SK-N-MC (cell line): ENCODE measurements around the gene ST6GALNAC6.

Experiments
- DNase-seq: peaks from one replicate; pipeline ENCODE4 v3.0.0-alpha.2; 2011; ENCODE audit warnings: low read depth, low spot score
- H3K27ac ChIP-seq: fragments of 200-600 bp; sonication (generic); 2 replicates; pipeline ENCODE4 v1.5.1; 2016; ENCODE audit warnings: mixed run types
- H3K36me3 ChIP-seq: fragments of 200-600 bp; sonication (generic); 2 replicates; pipeline ENCODE4 v1.6.1; 2017; ENCODE audit warnings: antibody characterized with exemption, low read length, mixed read lengths; ENCODE audit not compliant: insufficient read depth
- H3K4me3 ChIP-seq: fragments of 200-600 bp; sonication (generic); 2 replicates; pipeline ENCODE4 v1.5.1; 2016
- H3K9ac ChIP-seq: fragments of 200-600 bp; sonication (generic); 2 replicates; pipeline ENCODE4 v1.8.0; 2017; ENCODE audit warnings: mixed run types, mixed read lengths; ENCODE audit not compliant: insufficient read length
- H3K9me3 ChIP-seq: fragments of 200-600 bp; sonication (generic); 2 replicates; pipeline ENCODE4 v1.6.1; 2017; ENCODE audit warnings: low read depth, mild to moderate bottlenecking, antibody characterized with exemption, low read length, moderate library complexity, mixed read lengths
- EZH2 ChIP-seq: fragments of 200-600 bp; sonication (generic); IDR thresholded peaks from one replicate; pipeline ENCODE4 v1.6.1; 2017; ENCODE audit warnings: antibody characterized with exemption
- FOXP2 ChIP-seq: optimal IDR thresholded peaks from 2 replicates; pipeline ENCODE3; 2011; ENCODE audit warnings: mild to moderate bottlenecking, moderate library complexity; ENCODE audit not compliant: insufficient read depth; ENCODE audit errors: extremely low read length, control extremely low read depth
- POLR2AphosphoS5 ChIP-seq: IDR thresholded peaks from 2 replicates; pipeline ENCODE4 v1.6.1; 2012; ENCODE audit warnings: mild to moderate bottlenecking, low read depth, low read length, borderline replicate concordance

Gene ST6GALNAC6

DNA sequence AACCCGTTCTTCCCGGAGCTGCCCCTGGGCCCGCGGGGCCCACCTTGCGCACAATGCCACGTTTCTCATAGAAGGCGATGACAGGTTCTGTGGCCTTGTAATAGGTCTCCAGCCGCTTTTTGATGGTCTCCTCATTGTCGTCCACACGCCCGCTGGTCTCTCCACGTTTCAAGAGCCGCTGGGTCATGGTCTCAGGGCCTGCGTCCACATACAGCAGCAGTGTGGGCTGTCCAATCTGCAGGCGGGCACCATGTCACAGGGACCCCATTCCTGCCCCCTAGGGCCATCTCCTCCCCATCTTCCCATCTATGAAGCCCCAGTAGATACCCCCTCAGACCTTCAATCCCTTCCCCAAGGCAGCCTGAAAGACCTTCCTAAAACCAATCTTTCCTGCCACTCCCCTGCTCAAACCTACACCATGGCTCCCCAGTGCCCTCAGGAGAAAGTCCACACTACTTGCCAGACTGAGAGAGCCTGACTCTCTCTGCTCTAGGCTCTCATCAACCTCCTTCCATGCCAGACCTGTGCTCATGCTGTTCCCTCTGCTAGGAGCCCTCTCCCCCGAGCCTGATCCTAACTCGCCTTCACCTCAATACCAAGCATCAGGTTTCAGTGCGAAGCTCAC lies 31.0 kb downstream of the ST6GALNAC6 start:
- DNase-seq, result no peak
- no peak overlapping the region for H3K27ac ChIP-seq
- H3K9ac ChIP-seq, result no peak overlapping the region
- H3K36me3 ChIP-seq, result no peaks in the 10 kb centered on the region
- no peak for TF ChIP-seq FOXP2
- no peak for TF ChIP-seq POLR2AphosphoS5
- TF ChIP-seq EZH2, result no peak
- H3K9me3 ChIP-seq, result no peaks in the 10 kb centered on the region
- H3K4me3 ChIP-seq, result no peak overlapping the region

DNA sequence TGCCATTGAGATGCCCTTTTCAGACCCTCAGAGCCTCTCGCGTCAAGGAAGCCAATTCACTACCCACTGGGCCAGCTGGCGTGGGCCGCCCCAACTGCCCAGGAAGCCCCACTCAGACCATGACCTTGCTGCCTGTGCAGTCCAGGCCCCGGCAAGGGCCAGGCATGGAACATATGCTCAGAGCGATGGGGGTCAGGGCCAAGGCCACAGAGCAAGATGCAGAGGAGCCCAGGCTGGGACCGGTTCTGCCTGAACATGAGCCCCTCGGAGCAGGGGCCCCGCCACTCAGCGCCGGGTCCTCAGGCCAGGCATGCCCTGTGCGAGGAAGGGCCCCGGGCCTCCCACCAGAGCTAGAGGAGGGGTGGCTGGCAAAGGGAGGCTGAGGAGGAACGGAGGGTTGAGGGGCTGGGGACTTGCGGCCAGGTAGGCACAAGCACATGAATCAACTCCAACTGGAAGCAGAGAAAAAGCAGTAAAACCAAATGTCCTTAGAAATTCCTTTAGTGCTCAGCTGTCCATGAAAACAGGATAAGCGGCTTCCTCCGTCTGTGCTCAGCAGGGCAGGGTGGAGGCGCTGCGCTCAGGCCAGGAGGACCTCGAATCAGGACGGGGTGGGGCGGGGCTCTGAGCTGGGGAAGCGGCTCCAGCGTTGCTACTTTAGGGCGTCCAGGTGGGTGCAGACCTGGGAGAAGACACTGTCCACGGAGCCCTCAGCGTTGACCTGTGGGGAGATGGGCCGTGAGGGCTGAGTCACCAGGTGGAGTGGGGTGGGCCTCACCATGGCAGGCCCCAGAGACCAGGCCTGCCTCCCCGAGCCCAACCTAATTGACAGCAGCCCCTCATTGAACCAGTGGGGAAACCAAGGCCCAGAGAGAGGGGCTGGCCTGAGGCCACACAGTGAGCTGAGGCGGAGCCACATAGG lies 31.8 kb downstream of the ST6GALNAC6 start:
- Histone ChIP-seq H3K4me3 (no peak overlapping the region), H3K9ac (no peak overlapping the region), H3K27ac (no peak overlapping the region), H3K36me3 (no peaks in the 10 kb centered on the region), H3K9me3 (no peaks in the 10 kb centered on the region)
- TF ChIP-seq POLR2AphosphoS5 (no peak), FOXP2 (no peak), EZH2 (no peak)
- DNase-seq, result no peak

DNA sequence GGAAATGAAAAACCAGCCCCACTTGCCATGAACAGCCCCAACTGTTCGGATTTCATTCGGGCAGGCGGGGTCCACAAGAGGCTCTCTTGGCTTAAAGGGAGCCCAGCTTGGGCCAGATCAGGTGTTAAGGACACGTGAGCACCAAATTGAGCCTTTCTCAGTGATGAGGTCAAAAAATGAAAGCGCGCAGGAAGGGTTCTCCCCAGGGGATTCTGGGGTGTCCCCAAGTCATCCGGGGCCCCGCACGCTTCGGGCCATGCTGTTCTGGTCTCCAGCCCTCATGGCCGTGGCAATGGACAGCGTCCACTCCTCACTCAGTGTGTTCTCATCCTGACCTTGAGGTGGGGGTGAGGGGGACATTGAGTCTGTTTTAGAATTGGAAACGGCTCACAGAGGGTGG lies 32.9 kb downstream of the ST6GALNAC6 start:
- DNase-seq, result no peak
- TF ChIP-seq FOXP2 (no peak), EZH2 (no peak), POLR2AphosphoS5 (no peak)
- H3K9ac ChIP-seq, result no peak overlapping the region
- no peaks in the 10 kb centered on the region for H3K36me3 ChIP-seq
- no peak overlapping the region for H3K27ac ChIP-seq
- no peak overlapping the region for H3K4me3 ChIP-seq
- H3K9me3 ChIP-seq, result no peaks in the 10 kb centered on the region

GRCh38 chr9:127865645-127866464 lies 33.5 kb downstream of the ST6GALNAC6 start:
- H3K9ac ChIP-seq, result no peak overlapping the region
- no peaks in the 10 kb centered on the region for H3K9me3 ChIP-seq
- H3K4me3 ChIP-seq, result no peak overlapping the region
- no peaks in the 10 kb centered on the region for H3K36me3 ChIP-seq
- no peak for DNase-seq
- TF ChIP-seq EZH2, result no peak
- no peak for TF ChIP-seq FOXP2
- TF ChIP-seq POLR2AphosphoS5, result no peak
- no peak overlapping the region for H3K27ac ChIP-seq

DNA sequence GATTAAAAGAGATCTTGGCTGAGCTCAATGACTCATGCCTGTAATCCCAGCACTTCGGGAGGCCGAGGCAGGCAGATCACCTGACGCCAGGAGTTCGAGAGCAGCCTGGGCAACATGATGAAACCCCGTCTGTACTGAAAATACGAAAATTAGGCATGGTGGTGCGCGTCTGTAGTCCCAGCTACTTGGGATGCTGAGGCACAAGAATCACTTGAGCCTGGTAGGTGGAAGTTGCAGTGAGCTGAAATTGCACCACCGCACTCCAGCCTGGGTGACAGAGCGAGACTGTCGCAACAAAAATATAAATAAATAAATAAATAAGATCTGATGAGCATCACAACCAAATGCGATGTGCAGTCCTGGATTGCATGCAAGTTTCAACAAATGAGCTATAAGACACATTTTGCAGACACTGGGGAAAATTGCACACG lies 36.2 kb downstream of the ST6GALNAC6 start:
- H3K9me3 ChIP-seq, result no peaks in the 10 kb centered on the region
- H3K9ac ChIP-seq, result no peak overlapping the region
- no peak overlapping the region for H3K4me3 ChIP-seq
- DNase-seq, result no peak
- H3K36me3 ChIP-seq, result no peaks in the 10 kb centered on the region
- no peak overlapping the region for H3K27ac ChIP-seq
- no peak for TF ChIP-seq FOXP2
- no peak for TF ChIP-seq EZH2
- no peak for TF ChIP-seq POLR2AphosphoS5

GRCh38 chr9:127862075-127863011 lies 37.1 kb downstream of the ST6GALNAC6 start:
- TF ChIP-seq FOXP2, result no peak
- TF ChIP-seq EZH2, result no peak
- TF ChIP-seq POLR2AphosphoS5, result no peak
- H3K36me3 ChIP-seq, result no peaks in the 10 kb centered on the region
- no peak overlapping the region for H3K27ac ChIP-seq
- DNase-seq, result no peak
- H3K9ac ChIP-seq, result no peak overlapping the region
- H3K9me3 ChIP-seq, result no peaks in the 10 kb centered on the region
- H3K4me3 ChIP-seq, result no peak overlapping the region

- no peak overlapping the region for H3K27ac ChIP-seq
- no peaks in the 10 kb centered on the region for H3K9me3 ChIP-seq
- H3K4me3 ChIP-seq, result no peak overlapping the region
- no peak overlapping the region for H3K9ac ChIP-seq
- no peak for DNase-seq
- H3K36me3 ChIP-seq, result no peaks in the 10 kb centered on the region
- TF ChIP-seq EZH2, result no peak
- TF ChIP-seq POLR2AphosphoS5, result no peak
- no peak for TF ChIP-seq FOXP2
Measured at GRCh38 chr9:127860779-127861178, 38.6 kb downstream of the ST6GALNAC6 start.
